ENCODE data around the gene KRTAP12-2.
"Not testable (repeated sequence)": the region's sequence is repeated elsewhere in the genome, so short reads cannot be mapped to it uniquely, and the experiment has no call there.

KRTAP12-2 gene

GRCh38 chr21:44702111-44702972, 35.6 kb upstream of the KRTAP12-2 start:
- no peak for DNase-seq

- DNase-seq: no peak
Observed at GRCh38 chr21:44701541-44701940, 34.8 kb upstream of the KRTAP12-2 start.

GRCh38 chr21:44701023-44701400, 34.3 kb upstream of the KRTAP12-2 start:
- DNase-seq: no peak

- no peak for DNase-seq
Observed at GRCh38 chr21:44700101-44701022, 33.6 kb upstream of the KRTAP12-2 start.

GRCh38 chr21:44699502-44700001, 32.8 kb upstream of the KRTAP12-2 start:
- DNase-seq: no peak

- DNase-seq: no peak
Observed at GRCh38 chr21:44697811-44698734, 31.3 kb upstream of the KRTAP12-2 start.

- not testable (repeated sequence) for DNase-seq
Observed at GRCh38 chr21:44697172-44697810, 30.6 kb upstream of the KRTAP12-2 start, which contains the start of gene KRTAP10-12. Gene KRTAP10-12 (plus strand): TSS chr21:44697172. CDS start chr21:44697202, 30 bp downstream.

- DNase-seq: no peak
Observed at GRCh38 chr21:44696572-44696971, 29.8 kb upstream of the KRTAP12-2 start.

- DNase-seq: no peak
Observed at GRCh38 chr21:44695641-44696040, 28.9 kb upstream of the KRTAP12-2 start.

- no peak for DNase-seq
Observed at GRCh38 chr21:44695184-44695583, 28.5 kb upstream of the KRTAP12-2 start.

- DNase-seq: no peak
Observed at GRCh38 chr21:44694776-44695175, 28.0 kb upstream of the KRTAP12-2 start.

GRCh38 chr21:44692798-44693512, 26.2 kb upstream of the KRTAP12-2 start:
- no peak for DNase-seq

GRCh38 chr21:44691686-44692085, 25.0 kb upstream of the KRTAP12-2 start:
- DNase-seq: no peak

GRCh38 chr21:44689740-44690139, 23.0 kb upstream of the KRTAP12-2 start:
- not testable (repeated sequence) for DNase-seq

GRCh38 chr21:44687671-44688070, 20.9 kb upstream of the KRTAP12-2 start:
- DNase-seq: no peak

- DNase-seq: no peak
Observed at GRCh38 chr21:44686843-44687561, 20.3 kb upstream of the KRTAP12-2 start.

GRCh38 chr21:44686000-44686781, 19.5 kb upstream of the KRTAP12-2 start:
- no peak for DNase-seq

GRCh38 chr21:44685050-44685449, 18.3 kb upstream of the KRTAP12-2 start:
- DNase-seq: not testable (repeated sequence)

- no peak for DNase-seq
Observed at GRCh38 chr21:44684483-44684882, 17.8 kb upstream of the KRTAP12-2 start.
